ENCODE data around the gene MT1F.

GRCh38 chr16:56653218-56653617 is 4.5 kb upstream of the MT1F start:
- TF ChIP-seq, protein P1, sequence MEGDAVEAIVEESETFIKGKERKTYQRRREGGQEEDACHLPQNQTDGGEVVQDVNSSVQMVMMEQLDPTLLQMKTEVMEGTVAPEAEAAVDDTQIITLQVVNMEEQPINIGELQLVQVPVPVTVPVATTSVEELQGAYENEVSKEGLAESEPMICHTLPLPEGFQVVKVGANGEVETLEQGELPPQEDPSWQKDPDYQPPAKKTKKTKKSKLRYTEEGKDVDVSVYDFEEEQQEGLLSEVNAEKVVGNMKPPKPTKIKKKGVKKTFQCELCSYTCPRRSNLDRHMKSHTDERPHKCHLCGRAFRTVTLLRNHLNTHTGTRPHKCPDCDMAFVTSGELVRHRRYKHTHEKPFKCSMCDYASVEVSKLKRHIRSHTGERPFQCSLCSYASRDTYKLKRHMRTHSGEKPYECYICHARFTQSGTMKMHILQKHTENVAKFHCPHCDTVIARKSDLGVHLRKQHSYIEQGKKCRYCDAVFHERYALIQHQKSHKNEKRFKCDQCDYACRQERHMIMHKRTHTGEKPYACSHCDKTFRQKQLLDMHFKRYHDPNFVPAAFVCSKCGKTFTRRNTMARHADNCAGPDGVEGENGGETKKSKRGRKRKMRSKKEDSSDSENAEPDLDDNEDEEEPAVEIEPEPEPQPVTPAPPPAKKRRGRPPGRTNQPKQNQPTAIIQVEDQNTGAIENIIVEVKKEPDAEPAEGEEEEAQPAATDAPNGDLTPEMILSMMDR (IDR thresholded peaks at IDR 0.05): no peak
- TF ChIP-seq POLR2A (IDR thresholded peaks at IDR 0.05): no peak
- no peak for TF ChIP-seq EP300 (IDR thresholded peaks at IDR 0.05)
